Cardiac septum (tissue), 1 donor: ENCODE data around the gene CD180. TPM values are rescaled to one million over a fixed set of nuclear protein-coding genes. Genes with fewer than 3 reads are reported as not detected.
A peak's percentile ranks its signal among the peaks of the same experiment; 100 is the strongest.
"Not testable (repeated sequence)": the region's sequence is repeated elsewhere in the genome, so short reads cannot be mapped to it uniquely, and the experiment has no call there.

ENCODE experiments used
- DNase-seq: peaks from one replicate; pipeline ENCODE4 v3.0.0-alpha.2; 2020; ENCODE audit warnings: low spot score
- intact Hi-C: fragments of 100-400 bp; cut with DNase I; formaldehyde crosslinking; loops from one replicate; pipeline ENCODE4 v1.14.0; 2022
- total RNA-seq: library from RNA; stranded (reverse); fragmentation: NEBNext Ultra II Directional; extraction: Animal tissue kit (Norgen Biotek cat#: 25700); gene quantifications from one replicate; pipeline ENCODE4 v1.2.1, GENCODE V29; 2021
- donor health status: DM: no; HTN: no; CAD: no.

The CD180 gene
- total RNA-seq, 1 donor from 2014 or later, result 0.48 TPM

DNA sequence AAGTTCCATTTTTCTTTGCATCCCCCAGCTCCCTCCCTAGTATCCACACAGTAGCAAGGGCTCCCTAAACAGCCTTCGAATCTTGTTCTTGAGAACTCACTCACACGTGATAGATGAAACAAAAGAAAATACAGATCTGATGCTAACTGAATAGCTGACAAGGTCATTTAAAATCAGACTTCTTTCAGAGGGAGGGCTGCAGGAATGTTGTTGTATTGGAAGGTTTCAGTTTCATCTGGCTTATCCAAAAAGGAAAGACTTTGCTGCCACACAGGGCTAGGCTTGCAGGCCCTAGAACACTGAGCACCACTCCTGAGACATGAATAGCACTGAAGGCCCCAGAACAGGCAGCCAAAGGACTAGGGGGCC lies 3.2 kb downstream of the CD180 start:
- no peak for DNase-seq
- intact Hi-C loops, result no loop called here

DNA sequence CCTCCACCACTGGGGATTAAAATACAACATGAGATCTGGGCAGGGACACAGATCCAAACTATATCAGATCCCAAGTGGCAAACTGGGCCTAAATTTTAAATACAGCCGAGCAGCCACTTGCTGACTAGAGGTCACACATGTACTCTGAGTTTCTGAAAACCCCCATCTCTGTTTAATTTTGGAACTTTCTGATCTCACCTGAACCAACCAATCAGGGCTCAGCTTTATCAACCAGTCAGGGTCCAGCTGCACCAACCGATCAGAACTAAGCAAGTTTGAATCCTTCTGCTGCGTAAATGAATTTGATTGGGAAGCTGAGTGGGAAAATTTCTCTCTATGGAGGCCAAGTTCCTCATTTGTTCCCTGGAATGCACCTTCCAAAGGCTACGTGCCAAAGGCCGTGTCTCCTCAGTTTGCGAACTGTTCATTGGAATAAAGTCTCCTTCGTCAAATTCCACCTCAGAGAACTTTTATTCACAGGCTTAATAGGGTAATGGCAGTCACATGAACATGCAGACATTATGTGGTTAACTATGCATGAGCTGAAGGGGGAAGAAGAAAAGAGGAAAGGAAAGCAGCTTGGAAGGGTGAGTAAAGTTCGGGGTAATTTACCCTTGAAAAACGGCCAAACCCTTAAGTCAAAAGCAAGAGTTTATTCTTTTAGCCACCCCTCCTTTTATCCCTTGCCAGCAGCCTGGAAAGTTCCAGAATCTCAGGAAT lies 3.7 kb downstream of the CD180 start:
- DNase-seq, result no peak
- intact Hi-C loops, result no loop called here

DNA sequence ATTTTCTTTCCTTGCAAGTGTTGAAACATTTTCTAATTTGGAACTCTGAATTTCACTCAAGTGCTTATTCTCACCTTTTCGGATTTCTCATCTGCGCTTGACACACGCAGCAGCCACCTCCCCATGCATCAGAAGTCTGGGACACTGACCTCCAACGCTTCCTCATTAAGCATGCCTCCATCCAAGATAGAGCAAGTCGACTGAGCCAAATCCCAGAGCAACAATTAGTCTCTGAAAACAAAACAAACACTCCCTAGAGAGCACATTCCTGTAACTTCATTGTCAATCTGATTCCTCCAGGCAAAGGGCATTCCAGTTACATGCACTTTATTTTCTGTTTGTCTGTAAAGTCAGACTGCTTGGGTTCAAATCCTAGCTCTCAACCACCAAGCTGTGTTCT lies 5.7 kb downstream of the CD180 start:
- DNase-seq, result no peak

DNA sequence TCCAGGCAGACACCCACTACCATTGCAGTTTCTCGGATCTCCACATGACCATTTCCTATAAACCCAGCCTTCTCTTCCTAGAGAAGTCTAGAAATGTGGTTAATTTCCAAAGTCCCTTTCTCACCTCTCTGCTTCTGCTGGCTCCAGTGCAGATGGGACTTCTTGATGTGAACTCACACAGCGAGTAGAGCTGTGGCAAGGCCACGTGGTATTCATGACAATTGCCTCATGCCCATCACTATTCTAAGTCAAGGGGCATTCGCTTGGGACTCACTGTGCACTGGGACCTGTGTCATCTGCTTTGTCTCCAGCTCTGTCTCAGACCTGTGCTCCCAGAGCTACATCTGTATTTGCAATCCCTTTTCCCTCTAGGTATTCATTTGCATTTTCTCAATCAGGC lies 6.2 kb downstream of the CD180 start:
- intact Hi-C loops, result no loop called here

More for the DNA sequence above, 5.7 kb downstream of the CD180 start:
- intact Hi-C loops, result no loop called here

DNA sequence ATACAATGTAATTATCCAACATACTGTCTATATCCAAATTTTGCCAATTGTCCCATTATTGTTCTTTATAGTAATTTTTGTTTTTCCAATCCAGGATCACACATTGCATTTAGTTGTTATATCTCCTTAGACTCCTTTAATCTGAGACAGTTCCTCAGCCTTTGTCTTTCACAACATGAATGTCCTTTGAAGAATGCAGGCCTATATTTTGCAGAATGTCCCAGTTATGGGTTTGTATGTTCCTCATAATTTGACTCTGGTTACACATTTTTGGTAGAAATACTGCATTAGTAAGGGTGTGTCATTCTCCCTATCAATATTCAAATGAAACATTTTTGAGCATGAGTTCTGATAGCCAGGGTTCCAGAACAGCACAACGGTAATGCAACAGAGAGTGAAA lies 6.7 kb downstream of the CD180 start:
- no peak for DNase-seq
- intact Hi-C loops, result no loop called here

More for the DNA sequence above, 6.2 kb downstream of the CD180 start:
- DNase-seq, result no peak

DNA sequence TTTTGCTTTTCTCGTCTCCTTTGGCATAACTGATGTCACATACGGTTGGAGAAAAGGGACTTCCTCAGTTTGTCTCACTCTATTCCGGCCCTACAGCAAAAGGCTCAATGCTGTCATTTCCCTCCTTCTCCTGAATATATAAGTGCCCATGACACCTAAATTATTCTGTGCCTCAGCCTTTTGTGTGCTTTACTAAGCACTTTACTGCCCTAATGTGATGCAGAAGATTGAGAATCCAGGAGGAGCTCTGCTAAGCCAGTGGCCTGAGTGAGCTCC lies 7.6 kb downstream of the CD180 start:
- no peak for DNase-seq
- intact Hi-C loops, result no loop called here

DNA sequence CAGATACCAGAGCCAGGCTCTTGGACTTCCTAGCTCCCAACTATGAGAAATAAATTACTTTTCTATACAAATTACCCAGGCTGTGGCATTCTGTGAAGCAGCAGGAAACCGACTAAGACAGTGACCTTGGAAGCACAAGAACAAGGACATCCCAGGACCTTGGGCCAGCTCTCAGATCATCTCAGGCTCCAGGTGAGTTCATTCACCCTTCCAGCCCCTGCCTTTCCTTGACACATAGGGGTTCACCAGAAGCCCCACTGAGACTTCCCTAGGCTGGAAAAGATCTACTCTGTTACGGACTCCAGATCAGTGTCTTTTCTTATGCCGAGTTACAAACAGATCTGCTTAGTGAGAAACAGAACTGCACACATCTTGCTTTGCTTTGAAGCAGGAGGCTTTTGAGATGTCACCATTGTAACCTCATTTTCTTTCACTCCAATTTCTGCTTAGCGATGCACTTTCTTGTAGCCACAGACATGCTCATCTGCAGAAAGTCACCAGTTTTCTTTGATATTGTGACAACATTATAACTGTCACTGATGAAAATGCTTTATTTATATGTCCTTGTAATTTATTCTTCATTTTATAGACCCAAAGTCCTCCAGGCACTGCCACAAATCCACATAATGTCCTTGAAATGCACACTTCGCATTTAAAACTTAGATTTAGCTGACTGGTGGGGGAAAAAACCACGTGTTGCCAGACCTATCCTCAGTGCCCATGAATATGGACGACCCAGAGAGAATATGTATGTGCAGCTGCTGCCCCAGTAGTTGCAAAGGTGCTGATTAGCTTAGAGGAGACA lies 8.1 kb downstream of the CD180 start:
- no peak for DNase-seq
- intact Hi-C loops, result no loop called here

DNA sequence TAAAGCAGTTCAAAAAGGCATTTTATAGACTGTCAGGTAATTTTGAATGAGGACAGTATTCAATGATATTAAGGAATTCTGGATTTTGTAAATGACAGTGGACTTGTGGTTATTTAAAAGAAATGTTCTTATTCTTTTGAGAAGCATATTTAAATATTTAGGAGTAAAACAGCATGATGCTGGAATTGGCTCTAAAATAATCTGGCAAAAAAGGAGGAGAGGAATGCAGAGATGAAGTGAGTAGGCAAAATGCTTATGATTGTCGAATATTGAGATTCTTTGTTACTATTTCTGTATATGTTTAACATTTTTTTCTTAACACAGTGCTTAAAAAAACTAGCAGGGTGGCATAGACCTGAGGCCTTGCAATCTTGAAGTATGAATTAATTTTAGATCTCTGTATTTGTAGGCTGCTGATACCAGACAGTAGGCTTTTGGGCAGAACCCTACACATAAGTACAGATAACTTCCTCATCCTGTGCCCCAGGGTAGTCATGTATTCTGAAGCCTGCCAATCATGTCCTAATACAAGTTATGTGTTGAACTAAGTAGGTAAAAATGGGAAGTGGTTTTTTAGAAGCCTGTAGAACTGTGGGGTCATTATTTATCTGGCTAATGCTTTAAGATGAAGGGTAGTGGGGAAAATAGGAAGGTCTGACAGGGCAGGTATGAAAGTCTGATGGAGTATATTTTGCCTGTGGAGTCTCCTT lies 9.4 kb downstream of the CD180 start:
- intact Hi-C loops, result no loop called here
- DNase-seq, result no peak

DNA sequence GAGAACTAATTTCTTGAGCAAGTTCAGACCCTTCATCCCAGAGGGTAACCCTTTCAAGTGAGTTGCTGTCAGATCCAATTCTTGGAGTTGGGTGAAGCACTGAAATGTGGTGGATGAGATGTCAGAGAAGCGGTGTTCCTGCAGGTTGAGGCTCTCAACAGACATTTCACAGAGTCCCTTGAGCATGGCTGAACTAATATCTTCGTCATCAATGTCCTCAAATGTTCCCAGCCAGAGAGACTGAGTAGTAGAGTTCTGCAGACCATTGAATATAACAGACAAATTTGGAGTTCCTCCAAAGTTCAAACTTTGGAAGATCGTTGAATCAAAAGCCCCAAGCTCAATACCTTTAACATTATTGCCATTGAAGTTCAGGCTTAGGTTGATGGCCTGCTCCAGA lies 12.7 kb downstream of the CD180 start:
- DNase-seq, result no peak
- intact Hi-C loops, result no loop called here

DNA sequence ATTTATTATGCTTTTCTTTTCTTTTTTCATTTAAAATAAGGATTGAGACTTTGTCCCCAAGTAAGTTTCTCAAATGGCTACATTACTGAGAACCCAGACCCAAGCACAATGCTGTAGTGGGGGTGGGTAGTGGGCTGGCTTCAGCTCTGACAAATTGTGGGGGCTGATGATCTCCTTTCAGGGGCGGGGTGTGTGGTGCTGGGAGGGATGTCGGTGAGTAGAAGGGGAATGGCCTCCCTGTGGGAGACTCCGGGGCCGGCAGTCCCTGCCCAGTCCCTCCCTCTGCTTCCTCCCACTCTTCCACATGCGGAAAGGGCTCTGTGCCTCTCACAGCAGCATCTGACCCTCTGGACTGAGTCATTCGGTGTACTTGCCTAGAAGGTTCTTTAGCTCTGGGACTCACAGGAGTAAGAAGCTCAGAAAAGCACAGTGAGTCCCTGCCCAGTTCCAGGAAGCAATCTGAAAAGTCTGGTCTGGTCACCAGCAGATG lies 14.3 kb downstream of the CD180 start:
- DNase-seq, result peak; percentile 80
- intact Hi-C loops, result no loop called here

DNA sequence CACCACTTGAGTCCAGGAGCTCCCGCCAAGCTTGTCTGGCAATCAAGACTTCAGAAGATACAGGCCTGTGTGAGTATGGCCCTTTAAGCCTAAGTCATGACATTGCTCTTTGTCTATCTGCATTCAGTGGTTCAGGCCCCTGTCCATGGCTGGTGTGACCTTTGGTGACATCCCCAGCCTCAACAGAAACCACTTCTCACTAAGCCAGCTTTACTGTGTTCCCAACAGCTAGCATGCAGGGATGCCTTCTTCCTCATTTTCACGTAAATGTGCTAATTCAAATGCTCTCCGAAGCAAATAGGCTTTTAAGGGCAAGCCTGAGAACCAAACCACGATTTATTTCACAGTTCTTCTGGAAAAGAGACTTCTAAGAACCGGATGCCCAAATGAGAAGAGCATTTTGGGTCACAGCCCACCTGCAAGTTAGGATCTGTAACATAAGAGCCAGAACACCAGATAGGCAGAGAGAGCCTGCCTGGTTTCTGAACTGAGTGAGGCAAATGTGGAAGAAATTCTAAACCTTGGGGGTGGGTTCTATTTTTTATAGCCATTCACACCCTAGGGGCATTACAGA lies 14.9 kb downstream of the CD180 start:
- DNase-seq, result no peak
- intact Hi-C loops, result no loop called here

DNA sequence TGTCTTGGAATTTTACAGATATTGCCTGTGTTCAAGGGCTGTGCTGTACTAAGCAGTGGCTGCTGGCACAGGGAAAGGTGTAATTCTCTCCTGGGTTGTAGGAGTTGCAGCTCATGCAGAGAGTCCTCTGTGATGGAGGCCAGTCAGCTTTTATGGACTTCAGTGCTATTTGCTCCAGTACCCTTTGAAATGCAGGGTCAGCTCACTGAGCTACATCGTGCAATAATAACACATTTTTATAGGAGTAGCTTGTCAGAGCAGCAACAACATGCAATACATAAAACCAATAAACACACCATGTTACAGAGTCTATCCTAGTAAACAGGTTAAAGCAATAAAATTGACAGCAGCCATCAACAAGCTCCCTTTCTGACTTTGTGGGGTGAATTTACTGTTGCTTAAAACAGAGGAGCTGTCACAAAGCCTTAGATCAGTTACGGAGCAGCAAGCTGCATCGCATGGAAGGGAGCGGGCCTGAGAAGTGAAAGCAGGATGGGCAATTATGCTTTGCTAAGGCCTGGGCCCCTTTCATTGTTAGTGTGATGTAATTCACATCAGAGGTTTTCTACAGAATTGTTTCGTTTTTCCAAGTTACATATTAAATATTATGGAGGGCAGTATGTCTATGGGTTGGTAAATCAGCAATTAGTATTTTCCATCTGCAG lies 16.8 kb downstream of the CD180 start:
- intact Hi-C loops, result no loop called here
- DNase-seq, result no peak

DNA sequence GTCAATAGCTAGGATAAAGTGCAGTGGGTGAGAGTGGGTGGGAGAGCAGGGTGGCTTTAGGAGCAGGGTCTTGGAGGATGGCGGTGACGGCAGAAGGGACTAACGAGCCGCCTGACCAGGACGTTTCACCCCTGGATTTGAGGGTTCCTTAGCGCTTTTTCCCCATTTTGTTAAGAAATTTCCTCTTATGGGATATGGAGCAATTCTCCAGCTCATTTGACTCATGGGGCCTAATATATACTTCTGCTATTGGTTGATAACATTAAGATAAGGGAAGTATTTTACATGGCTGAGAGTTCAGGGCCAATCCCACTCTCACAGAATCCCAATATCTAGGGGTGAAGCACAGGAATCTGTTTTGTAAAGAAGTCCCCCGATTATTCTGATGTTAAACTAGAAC lies 17.6 kb downstream of the CD180 start:
- intact Hi-C loops, result no loop called here
- DNase-seq, result no peak

DNA sequence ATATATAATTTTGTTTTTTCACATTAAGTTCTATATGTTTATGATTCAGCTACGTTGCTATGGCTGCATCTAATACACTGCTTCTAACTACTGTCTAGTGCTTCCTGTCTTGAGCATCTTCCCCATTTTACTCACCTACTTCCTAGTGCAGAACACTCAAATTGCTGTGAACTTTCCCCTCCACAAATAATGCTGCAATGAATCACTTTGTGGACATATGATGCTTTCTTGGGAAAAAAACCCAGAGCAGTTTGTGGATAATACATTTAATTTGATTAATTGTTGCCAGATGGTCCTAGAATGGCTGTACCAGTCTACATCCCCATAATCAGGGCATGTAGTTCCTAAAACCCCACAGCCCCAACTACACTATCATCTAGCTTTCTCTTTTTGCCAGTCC lies 18.5 kb downstream of the CD180 start:
- intact Hi-C loops, result no loop called here
- no peak for DNase-seq

DNA sequence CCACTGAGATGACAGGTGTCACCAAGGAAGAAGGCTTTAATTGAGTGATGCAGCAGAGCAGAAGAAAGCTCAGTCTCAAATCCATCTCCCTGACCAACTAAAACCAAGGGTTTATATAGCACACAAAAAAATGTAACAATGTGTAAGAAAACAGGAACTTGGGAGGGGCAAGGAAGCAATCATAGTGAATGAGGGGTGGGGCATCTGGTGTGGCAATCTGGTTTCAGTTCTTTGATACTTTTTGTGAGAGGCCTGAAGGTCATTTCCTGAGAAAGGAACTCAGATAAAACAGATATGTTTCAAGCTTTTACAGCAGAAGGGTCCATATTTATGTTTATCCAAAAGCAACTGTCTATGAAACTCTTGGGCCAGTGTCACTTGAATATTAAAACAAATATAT lies 19.7 kb downstream of the CD180 start:
- intact Hi-C loops, result no loop called here
- no peak for DNase-seq

DNA sequence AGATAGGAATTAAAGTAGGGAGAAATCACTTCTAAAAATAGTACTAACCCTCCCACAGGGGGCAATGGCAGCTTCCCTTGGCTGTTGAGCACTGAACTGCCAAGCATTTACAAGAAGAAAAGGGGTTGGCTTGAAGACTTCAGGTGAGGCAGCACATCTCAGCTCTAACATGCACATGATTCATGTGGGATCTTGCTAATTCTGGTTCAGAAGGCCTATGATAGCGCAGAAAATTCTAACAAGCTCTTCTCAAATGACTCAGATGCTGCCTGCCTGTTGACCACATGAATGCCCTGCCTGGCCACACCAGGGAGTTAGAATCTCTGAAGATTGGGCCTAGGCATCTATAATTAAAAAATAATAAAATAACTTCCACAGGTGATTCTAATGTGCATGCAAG lies 22.6 kb downstream of the CD180 start:
- intact Hi-C loops, result no loop called here
- no peak for DNase-seq

DNA sequence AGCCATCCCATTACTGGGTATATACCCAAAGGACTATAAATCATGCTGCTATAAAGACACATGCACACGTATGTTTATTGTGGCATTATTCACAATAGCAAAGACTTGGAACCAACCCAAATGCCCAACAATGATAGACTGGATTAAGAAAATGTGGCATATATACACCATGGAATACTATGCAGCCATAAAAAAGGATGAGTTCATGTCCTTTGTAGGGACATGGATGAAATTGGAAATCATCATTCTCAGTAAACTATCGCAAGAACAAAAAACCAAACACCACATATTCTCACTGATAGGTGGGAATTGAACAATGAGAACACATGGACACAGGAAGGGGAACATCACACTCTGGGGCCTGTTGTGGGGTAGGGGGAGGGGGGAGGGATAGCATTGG lies 23.2 kb downstream of the CD180 start:
- DNase-seq, intact Hi-C loops: not testable (repeated sequence)

DNA sequence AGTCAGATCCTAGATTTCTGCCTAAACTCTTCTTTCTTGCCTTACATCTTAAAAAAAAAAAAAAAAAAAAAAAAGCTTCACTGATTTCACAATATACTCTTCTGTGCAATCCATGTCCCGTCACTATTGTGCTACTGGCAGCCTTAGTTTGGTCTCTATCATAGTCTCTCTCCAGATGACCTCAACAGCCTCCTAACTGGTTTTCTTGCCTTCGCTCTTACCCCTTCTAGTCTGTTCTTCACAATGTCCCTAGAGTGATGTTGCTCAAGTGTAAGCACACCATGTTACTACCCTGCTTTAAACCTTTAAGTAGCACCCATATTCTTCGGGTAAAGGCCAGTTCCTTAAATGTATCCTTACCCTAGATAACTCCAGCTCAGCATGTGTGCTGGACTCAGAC lies 25.8 kb downstream of the CD180 start:
- intact Hi-C loops, result no loop called here
- DNase-seq, result no peak

DNA sequence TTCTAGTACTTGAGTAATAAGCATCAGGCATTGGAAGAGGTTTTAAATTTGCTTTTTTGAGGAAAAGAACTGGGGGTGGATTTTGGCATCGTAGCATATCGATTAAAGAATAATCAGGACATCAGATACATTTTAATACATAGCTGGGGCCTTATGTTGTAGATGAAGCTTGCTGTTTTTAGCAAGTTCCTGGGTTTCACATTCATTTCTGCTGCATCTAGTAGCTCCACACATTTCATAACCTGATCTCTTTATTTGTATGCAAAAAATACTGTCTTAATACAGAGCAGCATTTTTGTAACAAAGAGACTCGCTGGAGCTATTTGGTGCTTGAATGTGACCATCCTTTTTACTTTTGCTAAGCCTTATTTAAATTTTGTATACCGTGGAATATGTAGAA lies 28.5 kb downstream of the CD180 start:
- intact Hi-C loops, result no loop called here

More for the DNA sequence above, 28.5 kb downstream of the CD180 start:
- no peak for DNase-seq
